HepG2 (cell line): ENCODE measurements around the gene TSPAN3. TPM values are rescaled to one million over a fixed set of nuclear protein-coding genes. Genes with fewer than 3 reads are reported as not detected.
A peak's percentile ranks its signal among the peaks of the same experiment; 100 is the strongest.

ENCODE experiments used
- CBFB ChIP-seq: sonication (generic); formaldehyde crosslinking; IDR thresholded peaks from 2 replicates; pipeline ENCODE4 v1.4.0; 2020; ENCODE audit warnings: missing genetic modification reagents
- CCDC6 ChIP-seq: sonication (generic); formaldehyde crosslinking; IDR thresholded peaks from 2 replicates; pipeline ENCODE4 v1.8.1; 2022; ENCODE audit warnings: mild to moderate bottlenecking, missing genetic modification reagents, moderate library complexity
- CHD4 ChIP-seq: fragments of 200-600 bp; sonication (generic); IDR thresholded peaks from 2 replicates; pipeline ENCODE4 v1.7.0; 2017; ENCODE audit warnings: mild to moderate bottlenecking, low read length, borderline replicate concordance
- FOXO1 ChIP-seq: sonication (generic); formaldehyde crosslinking; IDR thresholded peaks from 2 replicates; pipeline ENCODE4 v1.4.0; 2020; ENCODE audit warnings: missing genetic modification reagents
- HES4 ChIP-seq: sonication (generic); formaldehyde crosslinking; IDR thresholded peaks from 2 replicates; pipeline ENCODE4 v1.9.0; 2021; ENCODE audit warnings: mild to moderate bottlenecking, missing genetic modification reagents, borderline replicate concordance
- HHEX ChIP-seq: IDR thresholded peaks from 2 replicates; pipeline ENCODE4 v1.6.1; 2016; ENCODE audit warnings: control low read depth
- MED13 ChIP-seq: sonication (generic); formaldehyde crosslinking; IDR thresholded peaks from 2 replicates; pipeline ENCODE4 v1.5.0; 2020; ENCODE audit warnings: missing genetic modification reagents
- MXD4 ChIP-seq: IDR thresholded peaks from 2 replicates; pipeline ENCODE4 v1.6.1; 2016; ENCODE audit warnings: mild to moderate bottlenecking, missing biosample characterization, missing genetic modification reagents
- NPAS2 ChIP-seq: sonication (generic); formaldehyde crosslinking; IDR thresholded peaks from 2 replicates; pipeline ENCODE4 v1.8.0; 2022; ENCODE audit warnings: mild to moderate bottlenecking, missing genetic modification reagents, borderline replicate concordance
- REL ChIP-seq: sonication (generic); formaldehyde crosslinking; conservative IDR thresholded peaks from 2 replicates; pipeline ENCODE4 v1.8.0; 2022; ENCODE audit warnings: mild to moderate bottlenecking, missing genetic modification reagents, moderate library complexity
- TCF12 ChIP-seq, 2 experiments: fragments of 450-650 bp in 1 of 2; sonication (generic) in 1 of 2; formaldehyde crosslinking in 1 of 2; IDR thresholded peaks; 2 replicates each; pipeline versions ENCODE4 v1.6.1 to v1.8.0; 2017 to 2022; ENCODE audit warnings: antibody characterized with exemption in 1 of 2, mild to moderate bottlenecking in 1 of 2, missing genetic modification reagents in 1 of 2, moderate library complexity in 1 of 2
- ZMYM2 ChIP-seq: sonication (generic); formaldehyde crosslinking; IDR thresholded peaks from 2 replicates; pipeline ENCODE4 v1.8.0; 2022; ENCODE audit warnings: mild to moderate bottlenecking, missing genetic modification reagents
- ZNF160 ChIP-seq: sonication (generic); formaldehyde crosslinking; IDR thresholded peaks from 2 replicates; pipeline ENCODE4 v1.8.0; 2022; ENCODE audit warnings: mild to moderate bottlenecking, inconsistent platforms, missing genetic modification reagents
- ZNF205 ChIP-seq: IDR thresholded peaks from 2 replicates; pipeline ENCODE4 v1.6.1; 2018; ENCODE audit warnings: missing biosample characterization, missing genetic modification reagents
- ZNF737 ChIP-seq: sonication (generic); formaldehyde crosslinking; IDR thresholded peaks from 2 replicates; pipeline ENCODE4 v1.5.0; 2020; ENCODE audit warnings: missing genetic modification reagents, mild to moderate bottlenecking, borderline replicate concordance
- ZNF83 ChIP-seq: sonication (generic); formaldehyde crosslinking; IDR thresholded peaks from 2 replicates; pipeline ENCODE4 v1.4.0; 2020; ENCODE audit warnings: missing genetic modification reagents, mild to moderate bottlenecking, borderline replicate concordance
- ZSCAN22 ChIP-seq: sonication (generic); formaldehyde crosslinking; IDR thresholded peaks from 2 replicates; pipeline ENCODE4 v1.4.0; 2020; ENCODE audit warnings: mild to moderate bottlenecking, missing genetic modification reagents
- polyA plus RNA-seq, 8 experiments: library from polyadenylated mRNA; depleted of rRNA in 3 of 8; stranded (reverse) in 7 of 8; unstranded in 1 of 8; fragments of >200 nt; fragmentation: Illumina TruSeq in 4 of 8; extraction: Trizol in 4 of 8; gene quantifications; 2 replicates each; pipeline versions ENCODE4 v1.2.1 to v1.2.3, GENCODE V29; 2011 to 2016; ENCODE audit warnings: low read depth in 4 of 8, missing spikeins in 1 of 8, mixed read lengths in 1 of 8; ENCODE audit not compliant: insufficient read depth in 1 of 8
- total RNA-seq, 5 experiments: library from RNA; depleted of rRNA; stranded (reverse); fragments of >200 nt; fragmentation: Illumina TruSeq; extraction: Trizol; gene quantifications; 2 replicates each; pipeline ENCODE4 v1.2.3, GENCODE V29; 2016; ENCODE audit warnings: low read depth in 1 of 5
- TF ChIP-seq, protein P1 (sequence below): IDR thresholded peaks from 2 replicates; pipeline ENCODE4 v1.4.0; 2020; ENCODE audit warnings: mild to moderate bottlenecking, missing genetic modification reagents
- TF ChIP-seq, protein P2 (sequence below): sonication (generic); formaldehyde crosslinking; IDR thresholded peaks from 2 replicates; pipeline ENCODE4 v1.4.0; 2020; ENCODE audit warnings: missing genetic modification reagents
- TF ChIP-seq, protein P3 (sequence below): sonication (generic); formaldehyde crosslinking; IDR thresholded peaks from 2 replicates; pipeline ENCODE4 v1.5.1; 2020; ENCODE audit warnings: missing genetic modification reagents, mild to moderate bottlenecking, borderline replicate concordance
- TF ChIP-seq, protein P4 (sequence below): sonication (generic); formaldehyde crosslinking; IDR thresholded peaks from 2 replicates; pipeline ENCODE4 v1.8.1; 2023; ENCODE audit warnings: missing genetic modification reagents, inconsistent platforms, borderline replicate concordance

TSPAN3 gene
- total and polyA plus RNA-seq, 2 of the 13 experiments (the other 11 are each of a cell fraction or from before 2014, with no cell fraction given) = 167 to 170 TPM

DNA sequence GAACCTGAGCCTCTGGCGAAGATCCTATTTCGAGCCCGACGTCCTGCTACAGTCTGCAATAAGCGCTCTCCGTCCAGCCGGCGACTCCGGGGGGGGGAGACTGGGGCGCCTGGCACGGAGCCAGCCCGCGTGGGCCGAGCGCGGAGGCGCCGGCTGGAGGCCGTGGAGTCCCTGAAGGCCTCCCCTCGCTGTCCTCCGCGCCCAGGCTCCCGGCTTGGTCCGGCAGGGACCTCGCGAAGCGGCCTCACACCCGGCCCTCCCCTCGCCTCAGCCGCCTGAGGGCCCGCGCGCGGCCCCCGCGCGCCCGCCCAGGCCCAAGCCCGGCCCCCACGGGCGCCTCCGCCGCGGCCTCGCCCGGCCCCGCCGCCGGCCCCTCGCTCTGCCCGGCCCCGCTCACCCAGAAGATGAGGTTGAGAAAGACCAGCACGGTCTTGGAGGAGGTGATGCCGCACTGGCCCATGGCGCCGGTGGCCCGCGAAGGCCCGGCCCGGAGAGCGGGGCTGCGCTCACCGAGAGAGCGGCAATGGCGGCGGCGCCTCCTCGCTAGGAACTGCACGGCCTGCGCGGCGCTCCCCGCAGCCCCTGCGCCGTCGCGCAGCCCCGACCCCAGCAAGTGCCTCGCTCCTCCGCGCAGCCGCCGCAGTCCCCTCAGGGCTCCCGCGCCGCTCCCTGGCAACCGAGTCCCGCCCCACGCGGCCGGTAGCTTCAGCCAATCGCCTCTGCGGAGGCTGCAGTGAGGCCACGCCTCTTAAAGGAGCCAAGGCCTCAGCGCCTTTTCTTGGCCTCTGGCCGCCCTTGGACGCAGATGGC is at the start of gene TSPAN3 (continued):
- TF ChIP-seq, protein P1, sequence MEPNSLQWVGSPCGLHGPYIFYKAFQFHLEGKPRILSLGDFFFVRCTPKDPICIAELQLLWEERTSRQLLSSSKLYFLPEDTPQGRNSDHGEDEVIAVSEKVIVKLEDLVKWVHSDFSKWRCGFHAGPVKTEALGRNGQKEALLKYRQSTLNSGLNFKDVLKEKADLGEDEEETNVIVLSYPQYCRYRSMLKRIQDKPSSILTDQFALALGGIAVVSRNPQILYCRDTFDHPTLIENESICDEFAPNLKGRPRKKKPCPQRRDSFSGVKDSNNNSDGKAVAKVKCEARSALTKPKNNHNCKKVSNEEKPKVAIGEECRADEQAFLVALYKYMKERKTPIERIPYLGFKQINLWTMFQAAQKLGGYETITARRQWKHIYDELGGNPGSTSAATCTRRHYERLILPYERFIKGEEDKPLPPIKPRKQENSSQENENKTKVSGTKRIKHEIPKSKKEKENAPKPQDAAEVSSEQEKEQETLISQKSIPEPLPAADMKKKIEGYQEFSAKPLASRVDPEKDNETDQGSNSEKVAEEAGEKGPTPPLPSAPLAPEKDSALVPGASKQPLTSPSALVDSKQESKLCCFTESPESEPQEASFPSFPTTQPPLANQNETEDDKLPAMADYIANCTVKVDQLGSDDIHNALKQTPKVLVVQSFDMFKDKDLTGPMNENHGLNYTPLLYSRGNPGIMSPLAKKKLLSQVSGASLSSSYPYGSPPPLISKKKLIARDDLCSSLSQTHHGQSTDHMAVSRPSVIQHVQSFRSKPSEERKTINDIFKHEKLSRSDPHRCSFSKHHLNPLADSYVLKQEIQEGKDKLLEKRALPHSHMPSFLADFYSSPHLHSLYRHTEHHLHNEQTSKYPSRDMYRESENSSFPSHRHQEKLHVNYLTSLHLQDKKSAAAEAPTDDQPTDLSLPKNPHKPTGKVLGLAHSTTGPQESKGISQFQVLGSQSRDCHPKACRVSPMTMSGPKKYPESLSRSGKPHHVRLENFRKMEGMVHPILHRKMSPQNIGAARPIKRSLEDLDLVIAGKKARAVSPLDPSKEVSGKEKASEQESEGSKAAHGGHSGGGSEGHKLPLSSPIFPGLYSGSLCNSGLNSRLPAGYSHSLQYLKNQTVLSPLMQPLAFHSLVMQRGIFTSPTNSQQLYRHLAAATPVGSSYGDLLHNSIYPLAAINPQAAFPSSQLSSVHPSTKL = no peak
- no peak for TF ChIP-seq NPAS2 (CRISPR knock-in tag)
- no peak for TF ChIP-seq HHEX
- TF ChIP-seq, protein P2, sequence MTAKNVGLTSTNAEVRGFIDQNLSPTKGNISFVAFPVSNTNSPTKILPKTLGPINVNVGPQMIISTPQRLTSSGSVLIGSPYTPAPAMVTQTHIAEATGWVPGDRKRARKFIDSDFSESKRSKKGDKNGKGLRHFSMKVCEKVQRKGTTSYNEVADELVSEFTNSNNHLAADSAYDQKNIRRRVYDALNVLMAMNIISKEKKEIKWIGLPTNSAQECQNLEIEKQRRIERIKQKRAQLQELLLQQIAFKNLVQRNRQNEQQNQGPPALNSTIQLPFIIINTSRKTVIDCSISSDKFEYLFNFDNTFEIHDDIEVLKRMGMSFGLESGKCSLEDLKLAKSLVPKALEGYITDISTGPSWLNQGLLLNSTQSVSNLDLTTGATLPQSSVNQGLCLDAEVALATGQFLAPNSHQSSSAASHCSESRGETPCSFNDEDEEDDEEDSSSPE (CRISPR knock-in tag) = peak; percentile 80
- peak; percentile 34; the same call in 1 of the 2 replicates for TF ChIP-seq MXD4 (CRISPR knock-in tag)
- TF ChIP-seq HES4 (CRISPR knock-in tag) = no peak
- peak; percentile 27; the same call in 1 of the 2 replicates for TF ChIP-seq ZNF160 (CRISPR knock-in tag)
- TF ChIP-seq CCDC6 (CRISPR knock-in tag) = 0 out of 2 replicates have a peak, but pooled peaks have one; percentile 27
- TF ChIP-seq ZSCAN22 (CRISPR knock-in tag) = no peak
- peak; percentile 34; the same call in 1 of the 2 replicates for TF ChIP-seq FOXO1 (CRISPR knock-in tag)
- no peak for TF ChIP-seq CHD4
- no peak for TF ChIP-seq TCF12 (IDR thresholded peaks at IDR 0.05)
- 0 out of 2 replicates have a peak, but pooled peaks have one; percentile 67 for TF ChIP-seq TCF12 (CRISPR knock-in tag; IDR thresholded peaks at IDR 0.05)
- TF ChIP-seq, protein P3, sequence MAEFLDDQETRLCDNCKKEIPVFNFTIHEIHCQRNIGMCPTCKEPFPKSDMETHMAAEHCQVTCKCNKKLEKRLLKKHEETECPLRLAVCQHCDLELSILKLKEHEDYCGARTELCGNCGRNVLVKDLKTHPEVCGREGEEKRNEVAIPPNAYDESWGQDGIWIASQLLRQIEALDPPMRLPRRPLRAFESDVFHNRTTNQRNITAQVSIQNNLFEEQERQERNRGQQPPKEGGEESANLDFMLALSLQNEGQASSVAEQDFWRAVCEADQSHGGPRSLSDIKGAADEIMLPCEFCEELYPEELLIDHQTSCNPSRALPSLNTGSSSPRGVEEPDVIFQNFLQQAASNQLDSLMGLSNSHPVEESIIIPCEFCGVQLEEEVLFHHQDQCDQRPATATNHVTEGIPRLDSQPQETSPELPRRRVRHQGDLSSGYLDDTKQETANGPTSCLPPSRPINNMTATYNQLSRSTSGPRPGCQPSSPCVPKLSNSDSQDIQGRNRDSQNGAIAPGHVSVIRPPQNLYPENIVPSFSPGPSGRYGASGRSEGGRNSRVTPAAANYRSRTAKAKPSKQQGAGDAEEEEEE = no peak
- TF ChIP-seq, protein P4, sequence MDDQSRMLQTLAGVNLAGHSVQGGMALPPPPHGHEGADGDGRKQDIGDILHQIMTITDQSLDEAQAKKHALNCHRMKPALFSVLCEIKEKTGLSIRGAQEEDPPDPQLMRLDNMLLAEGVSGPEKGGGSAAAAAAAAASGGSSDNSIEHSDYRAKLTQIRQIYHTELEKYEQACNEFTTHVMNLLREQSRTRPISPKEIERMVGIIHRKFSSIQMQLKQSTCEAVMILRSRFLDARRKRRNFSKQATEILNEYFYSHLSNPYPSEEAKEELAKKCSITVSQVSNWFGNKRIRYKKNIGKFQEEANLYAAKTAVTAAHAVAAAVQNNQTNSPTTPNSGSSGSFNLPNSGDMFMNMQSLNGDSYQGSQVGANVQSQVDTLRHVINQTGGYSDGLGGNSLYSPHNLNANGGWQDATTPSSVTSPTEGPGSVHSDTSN (CRISPR knock-in tag) = no peak
- TF ChIP-seq ZNF205 (CRISPR knock-in tag) = no peak
- TF ChIP-seq ZNF737 (CRISPR knock-in tag) = no peak
- no peak for TF ChIP-seq ZMYM2
- no peak for TF ChIP-seq REL (CRISPR knock-in tag)
- TF ChIP-seq ZNF83 (CRISPR knock-in tag) = no peak
- TF ChIP-seq MED13 (CRISPR knock-in tag) = no peak
- no peak for TF ChIP-seq CBFB
